NCI-H82 (cell line): Measurements from ENCODE around the gene DENND1A.
"Not testable (repeated sequence)": the region's sequence is repeated elsewhere in the genome, so short reads cannot be mapped to it uniquely, and the experiment has no call there.

Experiments used
- DNase-seq: peaks from one replicate; lab custom pipeline; 2025; lab: John Stamatoyannopoulos, UW

The DENND1A gene

GRCh38 chr9:123922431-123922830, 7.5 kb downstream of the DENND1A start:
- no peak for DNase-seq

- no peak for DNase-seq
Measured at GRCh38 chr9:123914517-123915196, 15.3 kb downstream of the DENND1A start.

- DNase-seq = no peak
Measured at GRCh38 chr9:123912167-123912897, 17.6 kb downstream of the DENND1A start.

GRCh38 chr9:123911024-123911423, 18.9 kb downstream of the DENND1A start:
- DNase-seq = no peak

- DNase-seq = not testable (repeated sequence)
Measured at GRCh38 chr9:123909192-123909591, 20.7 kb downstream of the DENND1A start.

- DNase-seq = not testable (repeated sequence)
Measured at GRCh38 chr9:123903550-123903949, 26.4 kb downstream of the DENND1A start.

- no peak for DNase-seq
Measured at GRCh38 chr9:123894822-123895221, 35.1 kb downstream of the DENND1A start.

- DNase-seq = no peak
Measured at GRCh38 chr9:123893831-123894460, 36.0 kb downstream of the DENND1A start.

- no peak for DNase-seq
Measured at GRCh38 chr9:123893115-123893514, 36.8 kb downstream of the DENND1A start.

GRCh38 chr9:123887837-123888236, 42.1 kb downstream of the DENND1A start:
- DNase-seq = no peak

- DNase-seq = not testable (repeated sequence)
Measured at GRCh38 chr9:123885834-123886233, 44.1 kb downstream of the DENND1A start.

GRCh38 chr9:123883634-123884033, 46.3 kb downstream of the DENND1A start:
- no peak for DNase-seq

- DNase-seq = no peak
Measured at GRCh38 chr9:123881604-123882003, 48.3 kb downstream of the DENND1A start.

- DNase-seq = no peak
Measured at GRCh38 chr9:123880420-123880819, 49.5 kb downstream of the DENND1A start.

- DNase-seq = no peak
Measured at GRCh38 chr9:123876750-123877149, 53.2 kb downstream of the DENND1A start.

GRCh38 chr9:123872710-123873109, 57.2 kb downstream of the DENND1A start:
- peak; percentile 36 for DNase-seq

- no peak for DNase-seq
Measured at GRCh38 chr9:123871781-123872180, 58.1 kb downstream of the DENND1A start.

GRCh38 chr9:123868002-123868401, 61.9 kb downstream of the DENND1A start:
- DNase-seq = no peak

- no peak for DNase-seq
Measured at GRCh38 chr9:123867034-123867433, 62.9 kb downstream of the DENND1A start.

GRCh38 chr9:123866497-123866896, 63.4 kb downstream of the DENND1A start:
- DNase-seq = no peak

- DNase-seq = no peak
Measured at GRCh38 chr9:123865226-123866000, 64.5 kb downstream of the DENND1A start.

GRCh38 chr9:123864251-123864650, 65.7 kb downstream of the DENND1A start:
- no peak for DNase-seq
